Measurements from ENCODE around the gene CD247.

Gene CD247

DNA sequence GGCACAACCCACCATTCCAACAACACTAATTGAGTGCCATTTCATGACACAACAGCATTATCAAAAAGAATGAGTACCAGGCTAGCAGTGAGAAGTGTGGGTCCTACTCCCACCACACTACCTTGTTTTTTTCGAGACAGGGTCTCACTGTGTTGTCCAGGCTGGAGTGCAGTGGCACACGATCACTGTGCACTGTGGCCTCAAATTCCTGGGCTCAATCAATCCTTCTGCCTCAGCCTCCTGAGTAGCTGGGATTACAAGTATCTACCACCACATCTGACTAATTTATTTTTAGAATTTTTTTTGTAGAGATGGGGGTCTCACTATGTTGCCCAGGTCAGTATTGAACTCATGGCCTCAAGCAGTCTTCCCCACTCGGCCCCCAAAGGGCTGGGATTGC lies 30.7 kb downstream of the CD247 start:
- DNase-seq: no peak

GRCh38 chr1:167486090-167486824 lies 32.1 kb downstream of the CD247 start:
- no peak for DNase-seq

DNA sequence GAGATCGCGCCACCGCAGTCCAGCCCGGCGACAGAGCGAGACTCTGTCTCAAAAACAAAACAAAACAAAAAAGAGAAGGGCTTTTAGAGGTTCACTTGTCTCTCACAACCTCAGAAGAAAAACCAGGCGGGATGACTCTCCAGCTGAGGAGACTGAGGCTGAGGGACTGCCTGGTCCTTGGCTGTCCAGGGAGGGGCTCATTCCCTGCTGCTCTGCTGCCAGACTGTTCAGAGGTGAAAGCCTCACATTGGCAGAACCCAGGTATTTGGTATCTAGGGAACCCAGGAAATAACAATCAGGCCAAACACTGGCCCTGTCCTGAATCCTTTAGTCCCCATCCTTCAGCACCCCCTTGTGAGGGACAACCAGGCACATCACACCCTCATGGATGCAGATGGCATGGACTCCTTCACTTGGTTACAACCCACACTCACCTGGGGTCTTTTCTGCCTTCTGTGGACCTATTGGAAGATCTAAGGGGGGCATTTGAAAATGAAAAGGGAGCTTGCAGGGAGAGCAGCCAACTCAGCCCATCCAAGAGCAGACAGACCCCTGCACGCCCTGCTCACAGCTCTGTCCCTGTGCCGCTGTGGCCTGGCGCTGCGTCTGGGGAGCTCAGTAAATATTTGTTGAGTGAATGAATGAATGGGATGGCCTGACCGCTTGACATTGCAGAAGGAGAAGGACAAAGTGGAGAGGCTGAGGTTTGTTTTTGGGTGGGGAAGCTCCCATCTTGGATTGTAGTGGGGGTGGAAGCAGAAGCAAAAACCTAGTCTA lies 33.4 kb downstream of the CD247 start:
- DNase-seq: no peak

DNA sequence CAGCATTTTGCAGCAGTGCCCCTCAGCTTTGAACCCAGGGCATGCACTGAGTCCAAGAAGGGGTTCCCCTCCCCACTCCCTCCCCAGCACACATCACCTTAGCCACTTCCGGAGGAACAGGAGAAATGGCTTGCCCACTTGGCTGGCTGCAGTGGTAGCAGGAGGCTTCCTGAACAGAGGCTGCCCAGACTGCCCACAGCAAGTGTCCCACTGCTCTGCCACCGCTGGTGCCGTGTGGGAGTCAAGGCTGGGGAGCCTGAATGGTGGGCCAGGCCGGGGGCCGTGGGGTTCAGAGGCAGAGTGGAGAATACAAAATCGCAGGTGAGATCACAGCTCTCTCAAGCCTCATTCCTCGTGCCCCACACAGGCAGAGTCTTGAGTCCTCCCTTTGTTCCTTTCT lies 34.5 kb downstream of the CD247 start:
- DNase-seq: no peak

DNA sequence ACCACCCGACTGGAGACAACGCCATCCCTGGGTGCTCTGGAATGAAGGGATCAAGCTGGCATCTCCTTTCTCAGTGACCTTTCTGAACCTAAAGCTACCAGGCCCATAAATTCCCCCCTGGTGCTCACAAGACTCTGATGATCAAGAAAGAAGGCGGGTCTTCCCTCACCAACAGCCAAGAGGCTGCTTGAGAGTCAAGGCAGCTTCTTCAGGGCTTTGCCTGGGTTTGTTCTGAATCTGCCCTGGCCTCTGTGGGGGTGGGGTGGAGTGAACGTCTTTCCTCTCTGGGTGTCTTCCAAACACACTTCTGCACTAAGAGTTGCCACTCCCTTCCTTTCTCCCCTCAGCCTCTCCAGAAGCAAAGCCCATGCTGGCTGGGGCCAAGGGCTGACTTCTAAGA lies 36.1 kb downstream of the CD247 start:
- no peak for DNase-seq

- DNase-seq: no peak
Measured at GRCh38 chr1:167479331-167479979, 38.9 kb downstream of the CD247 start.

DNA sequence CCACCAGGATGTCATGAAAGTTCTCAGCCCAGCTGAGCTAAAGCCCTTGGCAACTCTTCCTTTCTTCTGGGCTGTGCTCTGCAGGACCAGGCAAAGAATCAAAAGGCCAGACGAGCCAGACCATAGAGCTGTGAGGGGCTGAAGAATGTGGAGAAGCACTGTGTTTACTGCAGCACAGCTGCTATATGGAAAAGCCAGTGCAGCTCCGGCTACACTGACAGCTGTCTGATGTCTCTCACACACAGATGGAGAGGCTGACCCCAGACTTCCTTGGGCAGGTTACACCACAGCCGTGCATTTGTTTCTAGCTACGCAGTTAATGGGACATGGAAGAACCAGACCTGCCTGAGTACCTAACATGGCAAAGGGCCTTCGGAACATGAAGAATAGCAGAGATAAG lies 40.3 kb downstream of the CD247 start:
- DNase-seq: no peak

DNA sequence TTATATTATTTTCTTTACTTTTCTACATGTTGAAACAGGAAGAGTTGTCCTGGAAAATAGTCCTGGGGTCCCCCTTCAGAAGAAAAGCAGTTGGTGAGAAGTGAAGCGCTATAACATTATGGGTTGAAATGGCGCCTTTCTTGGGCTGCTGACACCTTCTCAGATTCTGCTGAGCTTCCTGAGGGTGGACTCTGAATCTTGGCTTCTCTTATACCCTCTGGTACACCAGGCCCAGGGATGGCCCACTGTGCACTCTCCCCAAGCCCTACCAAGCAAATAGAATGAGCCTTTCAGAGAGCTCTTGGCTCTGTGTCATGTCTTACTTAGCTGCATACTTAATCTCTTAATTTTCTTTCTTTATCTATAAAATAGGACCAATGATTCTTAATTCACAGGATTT lies 42.3 kb downstream of the CD247 start:
- DNase-seq: no peak

DNA sequence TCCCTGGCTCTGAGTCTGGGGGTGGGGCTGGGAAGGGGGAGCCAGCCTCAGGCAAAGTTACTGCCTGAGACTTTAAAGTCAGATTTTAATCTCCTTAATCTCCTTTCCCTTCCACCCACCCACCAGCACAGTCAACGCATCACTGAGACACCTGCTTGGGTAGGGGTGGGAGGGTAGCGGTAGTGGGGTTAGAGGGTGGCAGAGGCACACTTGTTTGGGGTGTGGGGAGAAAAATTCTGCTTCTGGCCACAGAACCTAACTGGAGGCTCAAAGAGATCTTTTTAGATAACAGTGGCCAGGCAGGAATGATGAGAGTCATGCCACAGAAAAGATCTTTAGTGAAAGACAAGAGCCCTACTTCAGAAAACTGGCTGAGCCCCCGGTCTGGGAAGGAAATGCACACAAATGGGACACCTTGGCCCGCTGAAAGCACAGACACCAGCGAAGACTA lies 44.1 kb downstream of the CD247 start:
- DNase-seq: no peak

DNA sequence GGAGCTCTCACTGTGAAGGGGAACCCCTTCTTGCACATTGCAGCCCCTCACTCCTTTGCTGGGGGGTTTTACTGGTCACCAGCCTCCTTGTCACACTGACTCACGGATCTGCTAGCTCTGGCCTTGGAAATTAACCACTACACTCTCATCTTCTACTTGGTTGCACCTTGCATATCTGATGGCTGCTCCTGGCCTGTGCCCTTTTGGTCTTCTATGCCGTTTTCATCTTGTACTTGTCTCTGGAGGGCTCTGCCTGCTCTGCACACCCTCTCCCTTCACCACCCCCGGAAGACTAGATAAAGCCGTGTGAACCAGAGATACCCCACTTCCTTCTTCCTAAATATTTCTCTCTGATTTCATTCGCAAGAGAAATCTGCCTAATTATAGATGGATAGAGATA lies 44.6 kb downstream of the CD247 start:
- no peak for DNase-seq

DNA sequence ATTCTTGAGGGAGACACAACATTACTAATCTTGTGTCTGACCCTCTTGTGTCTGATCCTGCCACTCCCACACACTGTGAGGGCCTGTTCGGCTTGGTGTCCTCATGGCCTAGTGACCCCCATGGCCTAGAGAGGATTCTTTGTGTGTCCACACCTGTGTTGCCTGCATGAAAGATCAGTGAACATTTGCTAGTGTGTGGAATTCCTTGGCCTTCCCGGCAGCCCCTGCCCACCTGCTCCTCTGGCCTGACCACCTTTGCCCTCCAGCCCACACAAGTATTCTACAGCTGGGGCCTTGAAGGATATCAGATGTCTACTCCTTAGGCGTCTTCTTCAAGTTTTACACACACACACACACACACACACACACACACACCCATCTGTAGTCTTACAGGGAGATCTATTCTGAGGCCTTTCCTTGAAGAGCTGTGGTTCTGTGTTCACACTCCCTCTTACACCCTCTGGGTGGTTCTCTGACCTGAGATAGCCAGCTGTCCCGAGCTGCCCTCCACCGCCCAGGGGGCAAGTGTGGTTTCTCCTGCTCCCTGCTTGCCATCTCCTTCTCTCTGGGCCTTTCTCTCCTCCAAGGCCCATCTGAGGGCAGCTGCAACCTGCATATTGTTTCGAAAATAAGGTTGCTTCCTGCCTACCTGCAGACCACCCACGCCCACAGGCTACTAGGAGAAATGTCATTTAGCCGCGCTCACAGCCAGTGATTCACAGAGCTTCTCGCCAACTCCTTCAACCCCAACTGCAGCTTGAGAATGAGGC lies 45.4 kb downstream of the CD247 start:
- DNase-seq: no peak

DNA sequence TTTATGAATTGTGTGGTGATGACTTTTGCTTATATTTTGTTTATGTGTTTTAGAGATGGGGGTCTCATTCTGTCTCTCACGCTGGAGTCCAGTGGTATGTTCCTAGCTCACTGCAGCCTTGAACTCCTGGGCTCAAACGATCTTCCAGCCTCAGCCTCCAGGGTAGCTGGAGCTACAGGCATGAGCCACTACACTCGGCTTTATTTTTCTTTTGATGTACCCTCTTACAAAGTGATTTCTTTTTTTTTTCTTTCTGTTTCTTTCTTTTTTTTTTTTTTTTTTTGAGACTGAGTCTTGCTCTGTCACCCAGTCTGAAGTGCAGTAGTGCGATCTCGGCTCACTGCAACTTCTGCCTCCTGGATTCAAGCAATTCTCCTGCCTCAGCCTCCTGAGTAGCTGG lies 46.8 kb downstream of the CD247 start:
- DNase-seq: no peak

DNA sequence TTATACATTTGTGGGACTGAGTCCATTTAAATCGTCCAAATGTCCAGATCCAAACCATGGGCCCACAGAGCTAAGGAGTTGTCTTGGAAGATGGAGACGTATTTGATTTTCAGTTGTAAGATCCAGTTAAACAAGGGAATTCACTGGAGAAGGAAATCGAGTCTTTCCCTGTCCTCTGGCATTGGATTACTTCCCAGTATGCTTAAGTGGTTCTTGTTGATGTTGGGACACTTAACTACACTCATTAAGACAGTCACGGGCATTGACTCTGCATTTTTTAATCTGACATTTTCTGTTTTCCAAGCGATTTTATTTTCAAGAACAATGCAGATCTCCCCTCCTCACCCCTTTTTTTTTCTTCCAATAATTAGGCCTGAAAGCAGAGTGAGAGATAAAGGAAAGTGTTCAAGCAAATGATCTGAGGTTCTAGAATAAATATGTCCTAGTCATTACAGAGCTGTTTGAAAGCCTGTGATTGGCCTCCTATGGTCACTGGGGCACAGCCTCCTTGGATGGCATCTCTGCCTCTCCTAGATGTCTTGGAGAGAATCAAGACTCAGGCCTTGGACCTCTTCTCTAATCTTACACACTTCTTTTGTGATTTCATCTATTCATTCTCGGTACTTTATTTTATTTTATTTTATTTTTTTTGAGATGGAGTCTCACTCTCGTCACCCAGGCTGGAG lies 48.9 kb downstream of the CD247 start:
- no peak for DNase-seq

DNA sequence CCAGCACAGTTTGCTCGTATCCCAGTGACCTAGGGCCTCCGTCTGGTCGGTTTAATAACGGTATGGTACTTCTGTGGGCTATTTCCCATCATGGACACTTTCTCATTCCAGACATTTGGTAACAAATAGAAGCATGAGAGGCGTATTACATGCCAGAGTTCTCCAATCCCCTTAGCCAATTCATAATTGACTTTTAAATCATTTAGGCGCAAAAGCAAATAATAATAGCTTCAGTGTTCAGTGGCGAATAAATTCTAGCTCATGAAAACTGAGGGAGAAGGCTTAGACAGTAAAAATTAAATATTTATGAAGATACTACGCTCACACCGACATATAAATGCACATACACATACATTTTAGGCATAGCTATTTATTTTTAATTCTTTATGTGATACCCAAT lies 50.6 kb downstream of the CD247 start:
- DNase-seq: no peak

DNA sequence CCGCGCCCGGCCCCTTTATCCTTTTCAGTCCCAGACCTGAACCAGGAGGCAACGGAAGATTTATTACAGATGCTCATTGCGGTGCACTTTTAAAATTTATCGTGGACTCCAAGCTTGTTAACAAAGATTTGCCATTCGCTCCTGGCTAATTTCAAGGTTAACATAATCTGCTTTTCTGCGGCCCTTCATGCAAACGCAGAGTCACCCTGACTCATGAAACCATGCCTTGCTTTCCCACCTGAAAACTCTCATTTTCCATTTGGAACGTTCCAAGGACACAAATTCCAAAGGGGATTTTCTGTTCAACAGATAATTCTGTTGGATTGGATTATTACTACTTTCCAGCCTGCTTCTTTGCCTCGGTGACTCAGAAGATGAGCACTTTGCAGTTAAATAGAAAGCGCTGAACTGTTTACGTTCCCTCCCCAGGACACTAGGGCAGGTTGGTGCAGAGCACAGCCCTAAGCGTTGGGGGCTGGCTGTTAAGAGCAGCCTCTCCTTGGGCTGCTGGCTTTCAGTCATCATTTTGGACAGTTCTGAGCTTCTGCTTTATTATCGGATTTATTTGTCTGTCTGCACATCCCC lies 51.1 kb downstream of the CD247 start:
- no peak for DNase-seq

GRCh38 chr1:167465743-167466142 lies 52.6 kb downstream of the CD247 start:
- no peak for DNase-seq

DNA sequence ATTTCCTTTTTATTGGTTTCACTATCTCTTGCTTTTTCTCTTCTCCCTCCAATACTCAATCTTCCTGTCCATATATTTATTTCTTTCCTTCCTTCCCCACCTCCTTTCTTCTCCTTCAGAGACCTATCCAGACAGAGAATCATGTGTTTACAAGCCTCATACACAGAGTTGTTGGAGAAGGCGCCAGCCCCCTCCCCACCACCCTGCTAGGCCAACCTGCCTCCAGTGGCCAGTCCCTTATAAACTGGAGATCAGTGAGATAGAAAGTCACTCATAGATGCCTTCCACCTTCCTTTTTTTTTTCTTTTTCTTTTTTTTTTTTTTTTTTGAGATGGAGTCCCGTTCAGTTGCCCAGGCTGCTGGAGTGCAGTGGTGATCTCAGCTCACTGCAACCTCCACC lies 53.3 kb downstream of the CD247 start:
- no peak for DNase-seq

- DNase-seq: no peak
Measured at GRCh38 chr1:167463875-167464575, 54.3 kb downstream of the CD247 start.

- DNase-seq: no peak
Measured at GRCh38 chr1:167463080-167463479, 55.2 kb downstream of the CD247 start.

DNA sequence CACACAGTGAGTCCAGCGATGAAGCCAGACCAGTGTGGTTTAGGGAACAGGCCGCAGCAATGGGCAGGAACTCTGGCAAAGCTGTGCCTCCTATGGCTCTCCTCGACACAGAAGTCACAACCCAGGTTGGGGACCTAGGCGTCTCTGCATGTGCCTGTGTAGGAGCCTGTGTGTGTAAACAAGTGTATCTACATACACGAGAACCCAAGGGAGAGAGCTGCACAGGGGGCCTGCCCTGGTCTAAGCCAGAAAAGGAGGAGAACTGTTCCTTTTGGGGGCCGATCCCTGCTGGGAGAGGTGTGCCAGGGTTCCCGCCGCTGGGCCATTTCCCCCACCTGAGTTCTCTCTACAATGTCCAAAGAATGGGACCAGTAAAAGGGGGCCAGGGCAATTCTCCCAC lies 56.0 kb downstream of the CD247 start:
- no peak for DNase-seq

DNA sequence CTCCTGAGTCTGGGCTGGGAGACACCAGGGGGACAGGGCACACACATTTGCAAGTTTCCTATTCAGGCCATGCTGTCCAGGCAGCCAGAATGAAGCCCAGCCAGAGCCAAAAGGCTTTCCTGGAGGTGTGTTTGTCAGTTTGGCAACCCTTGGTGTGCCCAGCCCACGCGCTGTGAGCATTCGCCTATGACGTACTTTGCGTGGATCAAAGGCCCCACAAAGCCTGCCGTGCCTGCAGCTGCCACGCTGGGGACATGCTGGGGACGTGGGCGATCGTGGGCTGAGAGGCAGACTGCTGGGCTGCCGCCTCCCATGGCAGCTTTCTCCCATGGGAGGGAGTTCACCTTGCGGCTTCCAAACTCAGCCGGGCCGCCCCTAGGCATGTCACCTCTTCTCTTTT lies 57.5 kb downstream of the CD247 start:
- DNase-seq: no peak

Measured in right kidney (tissue), 1 donor.